Stimulated activated memory B cell treated with anti-CD40 and anti-IgM and Interleukin-4, amounts not matched to agents 10 μg/mL and 1 μg/mL and 100 μg/mL, for 72 hours (primary cell): Measurements from ENCODE around the gene POLR2A.
"Not testable (repeated sequence)": the region's sequence is repeated elsewhere in the genome, so short reads cannot be mapped to it uniquely, and the experiment has no call there.

Experiments
- ATAC-seq: fragments of 150-1000 bp; cut with Tn5 transposase; 2 replicates; pipeline ENCODE4 v1.10.0; 2021
- H3K27ac Mint-ChIP-seq: one replicate; pipeline ENCODE4 v1.8.0; 2022; ENCODE audit warnings: mild to moderate bottlenecking, mixed read lengths
- H3K27me3 Mint-ChIP-seq: one replicate; pipeline ENCODE4 v1.8.0; 2022; ENCODE audit warnings: mixed read lengths
- H3K36me3 Mint-ChIP-seq: one replicate; pipeline ENCODE4 v1.8.0; 2022; ENCODE audit warnings: mixed read lengths
- H3K4me1 Mint-ChIP-seq: one replicate; pipeline ENCODE4 v1.8.0; 2022; ENCODE audit warnings: mixed read lengths
- H3K4me3 Mint-ChIP-seq: one replicate; pipeline ENCODE4 v1.8.0; 2022; ENCODE audit warnings: mild to moderate bottlenecking, moderate library complexity, mixed read lengths
- H3K9me3 Mint-ChIP-seq: one replicate; pipeline ENCODE4 v1.8.0; 2022; ENCODE audit warnings: mixed read lengths

The POLR2A gene

DNA sequence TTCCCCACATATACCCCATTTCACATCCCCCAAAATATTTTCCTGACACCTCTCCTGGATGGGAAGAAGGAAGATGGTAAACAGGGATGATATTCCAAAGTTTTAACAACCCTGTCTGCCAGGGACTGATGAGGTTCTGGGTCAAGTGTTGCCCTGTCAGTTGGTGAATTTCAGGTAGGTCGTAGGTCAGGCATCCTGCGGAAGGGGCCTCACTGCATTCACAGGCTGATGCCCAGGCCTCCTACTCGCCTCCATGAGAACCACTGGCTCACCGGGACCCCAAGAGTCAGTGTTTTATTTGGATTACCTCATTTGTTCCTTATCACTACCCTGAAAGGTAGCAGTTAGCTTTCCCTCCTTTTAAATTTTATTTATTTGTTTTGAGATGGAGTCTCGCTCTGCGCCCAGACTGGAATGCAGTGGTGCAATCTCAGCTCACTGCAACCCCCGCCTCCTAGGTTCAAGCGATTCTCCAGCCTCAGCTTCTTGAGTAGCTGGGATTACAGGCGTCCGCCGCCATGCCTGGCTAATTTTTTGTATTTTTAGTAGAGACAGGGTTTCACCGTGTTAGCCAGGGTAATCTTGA is 15.3 kb upstream of the POLR2A start:
- Mint-ChIP-seq H3K4me1 (peaks cover 39% of the 10 kb centered on the region), H3K9me3 (no peaks in the 10 kb centered on the region), H3K4me3 (no peak overlapping the region), H3K36me3 (peaks cover 29% of the 10 kb centered on the region), H3K27me3 (no peaks in the 10 kb centered on the region), H3K27ac (no peak overlapping the region)
- ATAC-seq: no peak

DNA sequence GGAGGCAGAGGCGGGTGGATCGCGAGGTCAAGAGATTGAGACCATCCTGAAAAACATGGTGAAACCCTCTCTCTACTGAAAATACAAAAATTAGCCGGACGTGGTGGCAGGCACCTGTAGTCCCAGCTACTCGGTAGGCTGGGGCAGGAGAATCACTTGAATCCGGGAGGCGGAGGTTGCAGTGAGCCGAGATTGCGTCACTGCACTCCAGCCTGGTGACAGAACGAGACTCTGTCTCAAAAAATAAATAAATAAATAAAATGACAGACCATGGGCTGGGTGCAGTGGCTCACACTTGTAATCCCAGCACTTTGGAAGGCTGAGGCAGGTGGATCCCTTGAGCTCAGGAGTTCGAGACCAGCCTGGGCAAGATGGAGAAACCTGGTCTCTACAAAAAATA is 14.3 kb upstream of the POLR2A start:
- peaks cover 23% of the 10 kb centered on the region for H3K36me3 Mint-ChIP-seq
- not testable (repeated sequence) for H3K27ac Mint-ChIP-seq, H3K9me3 Mint-ChIP-seq, H3K4me3 Mint-ChIP-seq, H3K27me3 Mint-ChIP-seq, ATAC-seq
- H3K4me1 Mint-ChIP-seq: peaks cover 39% of the 10 kb centered on the region

DNA sequence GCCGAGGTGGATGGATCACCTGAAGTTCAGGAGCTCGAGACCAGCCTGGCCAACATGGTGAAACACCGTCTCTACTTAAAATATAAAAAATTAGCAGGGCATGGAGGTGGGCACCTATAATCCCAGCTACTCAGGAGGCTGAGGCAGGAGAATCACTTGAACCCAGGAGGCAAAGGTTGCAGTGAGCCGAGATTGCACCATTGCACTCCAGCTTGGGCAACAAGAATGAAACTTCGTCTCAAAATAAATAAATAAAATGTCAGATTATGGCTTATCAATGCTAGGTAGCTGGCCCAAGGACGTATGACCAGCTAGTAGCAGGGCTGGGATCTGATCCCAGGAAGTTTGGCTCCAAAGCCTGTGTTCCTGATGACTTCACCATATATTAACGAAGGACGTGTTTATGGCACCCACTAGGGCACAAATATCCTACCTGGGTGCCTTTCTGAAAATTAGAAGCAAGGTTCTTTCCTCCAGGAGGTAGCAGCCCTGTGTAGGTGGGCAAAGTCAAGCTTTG is 13.7 kb upstream of the POLR2A start:
- H3K36me3 Mint-ChIP-seq: peaks cover 21% of the 10 kb centered on the region
- not testable (repeated sequence) for H3K27me3 Mint-ChIP-seq, ATAC-seq, H3K4me3 Mint-ChIP-seq, H3K27ac Mint-ChIP-seq, H3K9me3 Mint-ChIP-seq
- H3K4me1 Mint-ChIP-seq: peaks cover 39% of the 10 kb centered on the region

GRCh38 chr17:7471729-7472128 is 12.4 kb upstream of the POLR2A start:
- Mint-ChIP-seq H3K9me3 (no peaks in the 10 kb centered on the region), H3K4me1 (peaks cover 43% of the 10 kb centered on the region), H3K4me3 (no peak overlapping the region), H3K27me3 (no peaks in the 10 kb centered on the region), H3K36me3 (peaks cover 14% of the 10 kb centered on the region), H3K27ac (peak overlapping the region; percentile 57)
- ATAC-seq: no peak

- peaks cover 42% of the 10 kb centered on the region for H3K4me1 Mint-ChIP-seq
Measured at GRCh38 chr17:7474767-7475166, 9.4 kb upstream of the POLR2A start.

GRCh38 chr17:7475764-7476422 is 8.3 kb upstream of the POLR2A start:
- ATAC-seq: no peak
- H3K4me1 Mint-ChIP-seq: peaks cover 49% of the 10 kb centered on the region
- no peaks in the 10 kb centered on the region for H3K9me3 Mint-ChIP-seq
- peak overlapping the region; percentile 16 for H3K27ac Mint-ChIP-seq
- H3K4me3 Mint-ChIP-seq: no peak overlapping the region
- H3K36me3 Mint-ChIP-seq: peaks cover 5% of the 10 kb centered on the region
- no peaks in the 10 kb centered on the region for H3K27me3 Mint-ChIP-seq

More at GRCh38 chr17:7474767-7475166, 9.4 kb upstream of the POLR2A start:
- not testable (repeated sequence) for H3K27ac Mint-ChIP-seq, H3K36me3 Mint-ChIP-seq, H3K27me3 Mint-ChIP-seq, H3K9me3 Mint-ChIP-seq, H3K4me3 Mint-ChIP-seq, ATAC-seq

DNA sequence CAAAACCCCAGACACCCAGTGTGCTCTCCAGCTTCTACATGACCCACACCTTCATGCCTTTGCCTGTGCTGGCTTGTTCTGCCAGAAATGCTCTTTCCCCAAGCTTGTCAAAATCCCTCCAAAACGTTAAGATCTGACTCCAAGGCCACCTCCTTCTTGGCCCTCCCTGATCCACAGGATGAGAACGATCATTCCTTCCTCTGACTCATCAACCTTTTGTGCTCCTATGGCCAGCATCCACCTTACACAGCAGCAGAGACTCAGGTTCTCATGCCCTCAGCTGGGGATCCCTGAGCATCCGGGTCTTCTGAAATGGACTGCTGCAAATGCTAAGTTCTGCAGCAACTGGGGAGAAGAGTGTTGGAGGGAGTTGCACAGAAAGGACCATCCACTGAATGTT is 7.7 kb upstream of the POLR2A start:
- H3K27ac Mint-ChIP-seq: peak overlapping the region; percentile 16
- H3K4me3 Mint-ChIP-seq: no peak overlapping the region

GRCh38 chr17:7476951-7477350 is 7.2 kb upstream of the POLR2A start:
- Mint-ChIP-seq H3K4me3 (no peak overlapping the region), H3K36me3 (peaks cover 5% of the 10 kb centered on the region), H3K4me1 (peaks cover 53% of the 10 kb centered on the region), H3K27ac (no peak overlapping the region), H3K27me3 (no peaks in the 10 kb centered on the region), H3K9me3 (no peaks in the 10 kb centered on the region)
- no peak for ATAC-seq

More for the DNA sequence above, 7.7 kb upstream of the POLR2A start:
- Mint-ChIP-seq H3K36me3 (peaks cover 5% of the 10 kb centered on the region), H3K4me1 (peaks cover 53% of the 10 kb centered on the region), H3K27me3 (no peaks in the 10 kb centered on the region), H3K9me3 (no peaks in the 10 kb centered on the region)
- ATAC-seq: no peak

DNA sequence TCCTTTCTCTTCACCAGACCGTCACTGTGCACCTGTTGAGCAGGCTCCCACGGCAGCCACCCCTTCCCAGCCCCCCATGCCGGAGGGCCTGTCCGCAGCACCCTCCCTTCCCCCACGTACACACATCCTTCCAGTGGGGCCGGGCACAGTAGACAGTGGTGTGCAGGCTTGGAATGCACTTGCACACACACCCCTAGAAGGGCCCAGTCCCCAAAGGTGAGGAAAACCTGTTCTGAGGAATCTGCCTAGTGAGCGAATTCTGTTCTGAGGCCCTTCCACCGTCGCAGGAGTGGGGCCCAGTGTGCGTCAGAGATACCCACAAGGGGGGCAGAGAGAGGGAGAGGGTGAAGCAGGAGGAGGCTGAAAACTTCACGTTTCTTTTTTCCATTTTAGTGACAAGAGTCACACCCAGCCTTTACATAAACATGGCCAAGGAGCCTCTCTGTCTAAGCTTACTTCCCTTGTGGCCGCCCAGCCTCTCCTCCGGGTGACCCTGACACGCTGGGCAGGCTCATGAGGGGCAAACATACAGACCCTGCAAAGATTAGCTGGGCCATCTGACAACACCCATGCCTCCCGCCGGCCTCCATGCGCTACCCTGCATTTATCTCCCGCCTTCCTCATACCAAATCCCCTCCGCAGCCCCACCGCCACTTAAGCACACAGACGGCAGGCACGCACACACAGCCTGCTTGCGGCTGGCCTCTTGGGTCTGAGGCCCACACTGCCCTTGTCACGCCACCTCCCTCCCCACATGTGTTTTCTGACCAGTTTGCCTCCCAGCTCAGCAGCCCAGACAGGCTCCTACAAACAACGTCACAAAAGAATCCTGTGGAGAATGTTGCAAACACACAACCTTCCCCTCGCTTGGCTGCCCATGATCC is 6.5 kb upstream of the POLR2A start:
- Mint-ChIP-seq H3K4me3 (peak overlapping the region; percentile 85), H3K27ac (peak overlapping the region; percentile 100), H3K9me3 (no peaks in the 10 kb centered on the region), H3K4me1 (peaks cover 56% of the 10 kb centered on the region), H3K27me3 (no peaks in the 10 kb centered on the region), H3K36me3 (peaks cover 5% of the 10 kb centered on the region)
- ATAC-seq: no peak

DNA sequence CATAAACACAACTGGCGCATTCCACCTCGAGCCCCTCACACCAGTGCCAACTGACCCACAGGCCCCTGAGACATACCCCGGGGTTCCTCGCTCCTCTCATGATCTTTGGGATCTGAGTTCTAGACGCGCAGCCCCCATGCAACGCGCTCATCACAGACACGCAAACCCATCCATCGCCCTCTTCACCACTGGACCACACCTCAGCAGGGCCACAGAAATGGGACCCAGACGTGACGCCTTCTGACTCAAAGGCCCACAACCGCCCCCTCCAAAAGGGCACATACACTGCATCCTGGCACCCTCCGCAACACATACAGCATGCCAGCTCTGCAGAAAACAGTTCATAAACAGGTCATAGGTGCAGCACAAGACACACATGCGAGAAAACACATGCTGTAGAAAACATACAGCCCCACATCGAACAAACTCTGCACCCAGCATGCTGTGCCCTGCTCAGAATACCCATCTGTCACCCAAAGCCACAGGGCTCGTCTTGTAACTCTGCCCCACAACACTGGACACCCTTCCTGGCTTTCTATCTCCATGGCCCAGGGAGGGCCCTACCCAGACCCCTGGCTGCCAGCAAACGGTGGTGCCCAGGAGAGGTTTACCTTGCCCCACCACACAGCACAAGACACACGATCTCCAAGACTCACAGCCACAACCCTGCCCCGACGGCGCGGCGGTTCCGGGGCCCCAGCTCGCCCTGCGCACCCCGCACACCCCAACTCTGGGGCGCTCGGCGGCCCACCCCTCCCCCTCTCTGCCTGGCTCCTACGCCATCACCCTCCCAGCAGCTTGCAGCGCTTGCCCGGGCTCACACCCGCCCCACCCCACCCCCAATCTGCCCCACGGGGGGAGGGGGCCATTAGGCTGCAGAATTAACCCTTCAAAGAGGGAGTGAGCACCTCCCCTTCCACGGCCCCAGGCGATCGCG is 5.6 kb upstream of the POLR2A start:
- peaks cover 65% of the 10 kb centered on the region for H3K4me1 Mint-ChIP-seq

GRCh38 chr17:7479213-7480088 is 4.7 kb upstream of the POLR2A start, which contains the start of gene ZBTB4:
Gene ZBTB4 (minus strand): TSS chr17:7479631. CDS start chr17:7466801, 12,830 bp downstream.
- peak; percentile 21 for ATAC-seq
- Mint-ChIP-seq H3K27me3 (no peaks in the 10 kb centered on the region), H3K4me1 (peaks cover 66% of the 10 kb centered on the region), H3K4me3 (peak within 1 kb of the TSS; percentile 85), H3K36me3 (peaks cover 5% of the 10 kb centered on the region), H3K27ac (peak within 1 kb of the TSS; percentile 100), H3K9me3 (no peaks in the 10 kb centered on the region)

More for the DNA sequence above, 5.6 kb upstream of the POLR2A start:
- H3K4me3 Mint-ChIP-seq: peak overlapping the region; percentile 85
- H3K27ac Mint-ChIP-seq: peak overlapping the region; percentile 100
- H3K9me3 Mint-ChIP-seq: no peaks in the 10 kb centered on the region
- H3K27me3 Mint-ChIP-seq: no peaks in the 10 kb centered on the region
- peak; percentile 42 for ATAC-seq
- H3K36me3 Mint-ChIP-seq: peaks cover 5% of the 10 kb centered on the region

- Mint-ChIP-seq H3K27ac (peak overlapping the region; percentile 100), H3K4me1 (peaks cover 72% of the 10 kb centered on the region), H3K36me3 (peaks cover 5% of the 10 kb centered on the region), H3K27me3 (no peaks in the 10 kb centered on the region), H3K9me3 (no peaks in the 10 kb centered on the region), H3K4me3 (peak overlapping the region; percentile 81)
- ATAC-seq: no peak
Measured at GRCh38 chr17:7480089-7480384, 4.1 kb upstream of the POLR2A start.

DNA sequence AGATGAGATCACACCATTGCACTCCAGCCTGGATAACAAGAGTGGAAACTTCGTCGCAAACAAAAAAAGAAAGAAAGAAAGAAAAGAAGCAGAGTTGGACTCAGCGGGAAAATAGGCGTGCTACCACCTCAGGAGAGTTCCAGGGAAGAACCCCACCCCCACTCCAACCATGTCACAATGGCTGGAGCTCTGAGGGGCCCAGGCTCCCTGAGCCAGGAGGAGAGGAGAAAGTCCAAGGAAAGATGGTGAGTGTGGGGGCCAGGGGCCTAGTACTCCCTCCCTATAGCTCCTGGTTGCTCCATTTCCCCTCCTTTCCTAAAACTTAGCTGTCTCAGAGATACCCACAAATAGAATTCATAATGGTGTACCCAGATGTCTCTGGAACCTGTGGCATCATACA is 2.9 kb upstream of the POLR2A start, which contains the start of gene SLC35G6:
TSS of gene SLC35G6 (plus strand) at position 172 of the 400 bp plus-strand sequence. CDS start at position 243, 71 bp downstream.
- H3K4me1 Mint-ChIP-seq: peaks cover 74% of the 10 kb centered on the region
- ATAC-seq: not testable (repeated sequence)

More for the DNA sequence above, 2.9 kb upstream of the POLR2A start, which contains the start of gene SLC35G6:
- H3K36me3 Mint-ChIP-seq, H3K9me3 Mint-ChIP-seq, H3K27me3 Mint-ChIP-seq: not testable (repeated sequence)
- peak within 1 kb of the TSS; percentile 81 for H3K4me3 Mint-ChIP-seq
- H3K27ac Mint-ChIP-seq: peak within 1 kb of the TSS; percentile 100
